GM19468 (cell line): ENCODE data around the gene PKD1.
"Not testable (repeated sequence)": the region's sequence is repeated elsewhere in the genome, so short reads cannot be mapped to it uniquely, and the experiment has no call there.

Source experiments
- ATAC-seq: cut with Tn5 transposase; IDR thresholded peaks from one replicate; pipeline ENCODE4 v1.9.1; 2021; ENCODE audit warnings: mild to moderate bottlenecking, moderate library complexity, moderate number of reproducible peaks; ENCODE audit not compliant: unreplicated experiment; ENCODE audit errors: extremely low read depth

The PKD1 gene

DNA sequence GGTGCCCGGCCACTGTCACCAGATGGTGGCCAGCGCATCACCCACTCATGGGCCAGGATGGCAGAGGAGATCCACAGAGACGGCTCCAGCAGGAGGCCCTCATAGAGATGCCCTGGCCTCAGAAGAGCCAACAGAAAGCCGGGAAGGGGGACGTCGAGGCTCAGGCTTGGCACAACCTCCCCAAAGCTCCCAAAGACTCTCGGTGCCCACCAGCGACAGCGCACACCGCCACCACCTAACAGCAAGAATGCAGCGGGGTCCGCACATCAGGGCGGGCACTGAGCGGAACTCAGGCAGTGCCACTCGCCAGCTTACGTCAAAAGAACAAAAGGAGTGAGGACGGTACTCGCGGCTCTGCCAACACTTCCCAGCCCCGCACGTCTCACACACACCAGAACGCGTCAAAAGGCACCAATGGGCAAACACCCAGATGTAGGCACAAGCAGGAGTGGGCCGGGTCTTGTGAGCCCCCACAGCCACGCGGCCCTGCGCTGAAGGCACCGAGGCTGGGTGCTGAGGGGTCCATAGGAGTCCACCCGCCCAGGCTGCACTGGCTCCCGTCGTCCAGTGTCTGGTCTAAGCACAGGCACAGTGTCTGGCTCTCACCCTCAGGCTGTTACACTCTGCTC is 8.7 kb downstream of the PKD1 start:
- ATAC-seq, result not testable (repeated sequence)

GRCh38 chr16:2126161-2126743 is 9.4 kb downstream of the PKD1 start:
- ATAC-seq, result not testable (repeated sequence)

DNA sequence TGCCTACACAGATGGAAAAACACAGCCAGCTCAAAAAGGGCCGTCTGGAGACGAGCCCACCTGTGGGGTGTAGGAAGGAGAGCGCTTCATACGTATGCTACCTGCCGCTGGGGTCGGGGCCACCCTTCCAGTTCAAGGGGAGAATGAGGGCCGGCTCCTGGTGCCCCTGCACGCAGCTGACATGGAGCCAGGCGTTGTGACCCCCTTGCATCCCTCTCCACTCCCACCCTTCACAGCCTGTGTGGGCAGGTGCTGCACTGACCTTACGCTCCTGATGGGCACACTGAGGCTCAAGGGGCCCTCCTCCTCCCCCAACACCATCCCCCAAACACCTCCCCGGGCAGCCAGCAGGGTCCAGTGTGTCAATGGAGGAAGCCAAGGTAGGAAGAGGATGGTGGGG is 10.1 kb downstream of the PKD1 start:
- ATAC-seq, result not testable (repeated sequence)

DNA sequence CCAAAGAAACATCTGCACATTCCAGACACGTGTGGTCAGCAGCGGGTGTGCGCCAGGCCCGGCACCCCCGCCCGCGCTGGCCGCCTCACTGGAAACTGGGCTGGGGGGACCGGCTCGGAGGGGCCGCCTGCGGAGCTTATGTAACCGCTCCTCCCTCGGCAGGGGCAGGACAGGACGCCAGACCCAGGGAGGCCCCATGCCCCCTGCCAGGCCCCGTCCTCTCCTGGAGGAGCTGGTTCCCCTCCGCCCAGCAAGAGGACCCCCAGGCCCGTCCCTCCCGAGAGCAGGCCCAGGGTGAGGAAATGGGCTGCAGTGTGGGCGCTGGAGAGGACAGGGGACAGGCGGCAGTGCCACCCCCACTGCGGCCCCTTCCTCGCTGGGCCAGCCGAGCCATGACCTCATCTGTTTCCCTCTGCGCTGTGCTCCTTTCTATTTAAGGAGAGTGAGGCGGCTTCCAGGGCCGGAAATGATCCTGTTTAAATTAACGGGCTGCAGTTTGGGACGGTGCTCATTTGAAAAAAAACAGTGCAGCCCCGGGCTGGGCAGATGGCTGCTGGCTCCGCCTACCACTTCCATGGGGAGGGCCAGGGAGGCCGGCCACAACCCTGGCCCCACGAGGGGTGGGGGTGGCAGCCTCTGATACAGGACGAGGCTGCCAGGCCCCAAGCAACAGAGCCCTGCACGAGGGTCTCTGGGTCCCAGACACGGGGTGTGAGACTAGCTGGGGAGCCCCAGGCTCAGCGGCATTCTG is 10.8 kb downstream of the PKD1 start:
- not testable (repeated sequence) for ATAC-seq

- ATAC-seq, result not testable (repeated sequence)
These were observed 11.4 kb downstream of the PKD1 start for GRCh38 chr16:2124377-2124693.

DNA sequence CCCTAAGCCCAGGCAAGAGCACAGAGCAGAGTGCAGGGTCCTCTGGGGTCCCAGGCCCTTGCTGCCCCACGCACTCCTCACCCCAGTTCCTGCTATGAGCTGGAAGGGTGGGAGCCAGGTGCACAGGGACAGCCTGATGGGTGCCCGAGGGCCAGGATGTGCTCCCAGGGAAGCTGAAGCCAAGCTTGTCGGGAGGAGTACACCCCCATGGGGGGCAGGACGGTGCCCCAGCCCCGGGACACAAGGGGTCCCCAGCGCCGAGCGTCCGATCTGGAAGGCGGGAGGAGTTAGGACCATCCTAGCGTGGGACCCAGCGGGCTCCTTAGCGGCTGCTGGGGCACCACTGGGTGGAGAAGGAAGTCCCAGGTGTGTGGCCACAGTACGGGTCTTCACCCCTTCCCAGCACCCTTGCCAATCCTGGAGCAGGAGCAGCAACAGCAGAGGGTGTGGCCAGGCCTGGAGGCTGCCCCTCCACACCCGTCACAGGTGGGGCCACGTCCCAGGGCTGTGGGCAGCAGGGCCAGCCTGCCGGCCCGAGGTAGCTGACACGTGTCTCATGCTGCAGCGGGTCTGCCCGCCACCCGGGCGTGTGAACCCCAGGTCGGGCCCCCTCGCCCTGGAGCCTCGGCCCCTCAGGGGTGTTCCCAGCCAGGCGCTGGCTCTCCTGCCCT is 11.9 kb downstream of the PKD1 start:
- ATAC-seq, result not testable (repeated sequence)

- ATAC-seq, result not testable (repeated sequence)
These were observed 12.6 kb downstream of the PKD1 start for GRCh38 chr16:2122934-2123683.

DNA sequence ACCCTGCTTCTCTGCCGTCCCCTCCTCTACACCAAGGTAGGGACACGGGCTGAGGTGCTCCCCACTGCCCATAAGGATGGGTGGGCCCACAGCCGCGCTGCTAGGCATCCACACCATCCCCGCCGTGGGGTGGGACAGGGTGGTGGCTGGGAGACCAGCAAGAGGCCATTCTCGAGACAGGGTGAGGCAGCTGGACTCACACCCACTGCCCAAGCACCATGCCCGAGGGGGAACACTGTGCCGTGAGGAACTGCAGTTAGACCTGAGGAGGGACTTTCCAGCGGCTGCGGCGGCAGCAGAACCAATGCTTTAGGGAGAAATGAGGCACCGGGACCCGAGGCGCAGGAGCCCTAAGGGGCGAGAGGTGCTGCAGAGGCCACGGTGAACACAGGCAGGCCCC is 13.3 kb downstream of the PKD1 start:
- ATAC-seq, result no peak

- no peak for ATAC-seq
These were observed 13.8 kb downstream of the PKD1 start for GRCh38 chr16:2121853-2122252.

GRCh38 chr16:2121325-2121724 is 14.4 kb downstream of the PKD1 start:
- not testable (repeated sequence) for ATAC-seq

DNA sequence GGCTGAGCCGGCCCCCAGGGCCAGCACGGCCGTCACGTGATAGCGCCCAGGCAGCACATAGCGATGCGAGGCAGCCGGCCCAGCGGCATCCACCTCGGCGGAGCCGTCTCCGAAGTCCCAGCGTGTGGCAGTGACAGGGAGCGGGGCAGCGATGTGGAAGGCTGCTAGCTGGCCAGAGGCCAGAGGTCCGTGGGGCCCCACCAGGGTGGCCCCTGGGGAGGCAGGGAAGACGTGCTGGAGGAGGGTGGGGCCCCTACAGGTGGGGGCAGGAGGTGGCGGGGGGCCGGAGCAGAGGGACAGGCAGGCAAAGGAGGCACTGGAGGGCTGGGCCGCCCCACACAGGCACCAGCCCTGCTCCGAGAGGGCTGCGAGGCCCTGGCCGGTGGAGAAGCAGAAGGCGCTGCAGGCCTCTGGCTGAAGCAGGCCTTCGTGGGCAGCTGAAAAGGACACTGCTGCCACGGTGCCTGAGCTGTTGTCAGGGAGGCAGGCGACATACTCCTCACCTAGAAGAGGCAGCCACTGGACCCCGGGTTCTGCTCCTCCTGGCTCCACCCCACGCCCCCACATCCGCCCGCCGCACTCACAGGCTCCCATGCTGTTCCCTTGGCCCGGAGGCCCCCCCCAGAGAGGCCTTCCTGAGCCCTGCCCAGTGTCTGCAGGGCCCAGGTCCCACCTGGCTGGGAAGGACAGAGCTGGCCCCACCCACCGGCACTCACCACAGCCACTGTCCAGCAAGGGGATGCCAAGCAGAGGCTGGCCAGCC is 17.6 kb downstream of the PKD1 start:
- ATAC-seq, result not testable (repeated sequence)

DNA sequence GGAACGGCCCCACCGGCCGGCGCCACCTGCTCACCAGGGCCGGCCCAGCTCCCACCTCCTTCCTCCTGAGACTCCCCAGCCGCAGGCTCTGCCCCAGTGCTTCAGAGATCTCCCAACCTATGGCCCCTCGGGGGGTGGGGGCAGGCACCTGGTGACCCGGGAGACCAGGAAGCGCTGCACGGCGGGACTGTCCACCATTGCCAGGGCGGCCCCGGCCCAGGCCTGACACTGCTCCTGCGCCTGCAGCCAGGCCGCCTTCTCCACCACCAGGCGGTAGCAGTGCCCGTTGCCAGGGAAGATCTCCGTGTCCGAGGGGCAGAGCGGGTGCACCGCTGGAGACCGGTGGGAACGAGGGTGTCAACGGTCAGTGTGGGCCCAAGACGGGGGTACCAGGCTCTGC is 18.4 kb downstream of the PKD1 start:
- not testable (repeated sequence) for ATAC-seq

DNA sequence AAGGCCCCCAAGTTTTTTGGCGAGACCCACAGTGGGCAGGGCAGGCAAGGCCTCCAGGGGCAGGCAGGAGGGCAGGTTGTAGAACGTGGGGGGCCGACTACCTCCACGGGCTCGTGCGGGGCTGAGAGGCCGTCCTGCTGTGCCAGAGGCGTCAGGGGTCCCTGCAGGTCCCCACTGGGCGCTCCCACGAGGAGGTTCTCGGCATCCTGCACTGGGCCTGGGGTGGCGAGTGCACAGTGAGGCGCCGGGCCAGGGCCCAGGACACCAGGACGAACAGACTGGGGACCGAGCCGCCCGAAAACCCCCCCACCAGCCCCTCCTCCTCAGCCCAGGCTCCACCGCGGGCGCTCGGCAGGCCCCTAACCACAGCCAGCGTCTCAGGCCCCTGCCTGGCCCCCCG is 19.3 kb downstream of the PKD1 start:
- ATAC-seq, result not testable (repeated sequence)

GRCh38 chr16:2115591-2115973 is 20.1 kb downstream of the PKD1 start:
- no peak for ATAC-seq

- not testable (repeated sequence) for ATAC-seq
These were observed 20.7 kb downstream of the PKD1 start for GRCh38 chr16:2114885-2115590.

DNA sequence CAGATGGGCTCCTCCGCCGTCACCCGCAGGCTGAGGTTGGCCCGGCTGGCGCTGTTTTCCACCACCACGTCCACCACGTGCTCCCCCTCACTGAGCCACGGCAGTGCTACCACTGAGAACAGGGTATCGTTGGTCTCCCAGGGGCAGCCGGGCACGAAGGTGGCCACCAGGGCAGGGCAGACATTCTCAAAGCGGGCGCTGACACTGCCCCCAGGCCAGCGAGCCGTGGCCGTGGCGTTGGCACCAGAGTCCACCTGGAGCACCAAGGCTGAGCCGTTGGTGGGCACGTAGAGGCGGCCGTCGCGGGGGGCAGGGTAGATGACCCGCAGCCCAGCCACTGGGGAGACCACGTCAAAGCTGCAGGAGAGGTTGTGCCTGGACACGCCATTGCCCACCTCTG is 21.5 kb downstream of the PKD1 start:
- ATAC-seq, result not testable (repeated sequence)

GRCh38 chr16:2112539-2113106 is 23.1 kb downstream of the PKD1 start:
- ATAC-seq, result not testable (repeated sequence)

DNA sequence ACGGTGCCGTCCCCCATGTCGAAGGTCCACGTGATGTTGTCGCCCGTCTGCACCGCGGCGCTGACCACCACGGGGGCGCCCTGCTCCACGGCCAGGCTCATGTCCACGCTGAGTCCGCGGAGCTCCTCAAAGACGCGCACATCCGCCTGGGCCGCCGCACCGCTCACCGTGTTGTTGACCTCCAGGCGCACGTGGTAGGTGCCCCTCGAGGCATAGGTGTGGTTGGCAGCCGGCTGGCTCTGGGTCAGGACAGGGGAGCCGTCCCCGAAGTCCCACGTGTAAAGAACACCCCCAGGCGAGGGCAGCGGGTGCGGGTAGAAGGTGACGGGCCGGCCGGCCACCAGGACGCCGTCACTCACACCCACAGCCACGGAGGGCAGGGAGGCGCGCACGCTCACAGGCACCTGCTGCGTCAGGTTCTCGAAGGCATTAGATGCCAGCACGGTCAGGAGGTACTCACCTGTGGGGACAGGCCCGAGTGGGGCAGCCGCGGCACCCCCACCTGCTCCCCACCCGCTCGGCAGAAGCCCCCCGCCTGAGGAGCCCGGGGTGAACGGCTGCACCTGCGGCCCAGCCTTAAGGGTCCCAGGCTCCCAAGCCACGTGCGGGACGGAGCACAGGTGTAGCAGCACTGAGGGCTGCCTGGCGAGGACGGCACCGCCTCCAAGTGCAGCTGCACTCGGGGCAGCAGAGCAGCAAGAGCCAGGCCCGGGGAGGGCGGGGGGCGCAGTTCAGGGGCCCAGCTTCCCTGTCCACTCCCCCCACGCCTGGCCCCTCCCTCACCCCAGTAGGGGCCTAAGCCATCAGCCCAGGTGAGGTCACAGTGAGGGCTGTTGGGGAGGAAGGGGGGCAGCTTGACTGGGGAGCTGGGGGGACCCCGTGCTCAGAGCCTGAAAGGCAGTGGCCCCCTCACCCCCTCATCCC is 24.0 kb downstream of the PKD1 start:
- not testable (repeated sequence) for ATAC-seq
